ENCODE data around the gene FAM81A.

DNA sequence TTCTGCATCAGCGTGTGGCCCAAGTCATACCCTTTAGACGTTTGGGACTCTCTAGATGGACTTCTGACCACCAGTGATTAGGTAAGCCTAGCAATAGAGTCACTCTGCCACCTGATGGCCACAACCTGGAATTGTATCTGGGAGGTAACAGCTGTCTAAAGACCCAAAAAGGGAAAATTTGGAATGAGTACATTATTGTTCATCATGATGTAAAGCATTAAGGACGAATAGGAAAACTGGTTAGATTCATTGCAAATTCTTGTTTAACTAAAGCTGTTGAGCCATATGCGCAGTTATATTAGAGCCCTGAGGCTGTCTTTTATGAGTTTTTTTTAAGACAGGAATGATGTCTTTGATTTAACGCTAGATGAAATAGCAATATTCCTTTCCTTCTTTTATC lies 63.6 kb downstream of the FAM81A start:
- TF ChIP-seq, protein P1, sequence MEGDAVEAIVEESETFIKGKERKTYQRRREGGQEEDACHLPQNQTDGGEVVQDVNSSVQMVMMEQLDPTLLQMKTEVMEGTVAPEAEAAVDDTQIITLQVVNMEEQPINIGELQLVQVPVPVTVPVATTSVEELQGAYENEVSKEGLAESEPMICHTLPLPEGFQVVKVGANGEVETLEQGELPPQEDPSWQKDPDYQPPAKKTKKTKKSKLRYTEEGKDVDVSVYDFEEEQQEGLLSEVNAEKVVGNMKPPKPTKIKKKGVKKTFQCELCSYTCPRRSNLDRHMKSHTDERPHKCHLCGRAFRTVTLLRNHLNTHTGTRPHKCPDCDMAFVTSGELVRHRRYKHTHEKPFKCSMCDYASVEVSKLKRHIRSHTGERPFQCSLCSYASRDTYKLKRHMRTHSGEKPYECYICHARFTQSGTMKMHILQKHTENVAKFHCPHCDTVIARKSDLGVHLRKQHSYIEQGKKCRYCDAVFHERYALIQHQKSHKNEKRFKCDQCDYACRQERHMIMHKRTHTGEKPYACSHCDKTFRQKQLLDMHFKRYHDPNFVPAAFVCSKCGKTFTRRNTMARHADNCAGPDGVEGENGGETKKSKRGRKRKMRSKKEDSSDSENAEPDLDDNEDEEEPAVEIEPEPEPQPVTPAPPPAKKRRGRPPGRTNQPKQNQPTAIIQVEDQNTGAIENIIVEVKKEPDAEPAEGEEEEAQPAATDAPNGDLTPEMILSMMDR (IDR thresholded peaks at IDR 0.05), result peak; percentile 8 to 62 (median 54)
- TF ChIP-seq POLR2A (IDR thresholded peaks at IDR 0.05), result no peak
